Inferior parietal cortex (tissue), 1 donor: ENCODE results near the gene TIMD4.
"Not testable (repeated sequence)": the region's sequence is repeated elsewhere in the genome, so short reads cannot be mapped to it uniquely, and the experiment has no call there.

Source experiments
- DNase-seq: peaks from one replicate; pipeline ENCODE4 v3.0.0-alpha.2; 2016; ENCODE audit errors: extremely low spot score

Gene TIMD4

DNA sequence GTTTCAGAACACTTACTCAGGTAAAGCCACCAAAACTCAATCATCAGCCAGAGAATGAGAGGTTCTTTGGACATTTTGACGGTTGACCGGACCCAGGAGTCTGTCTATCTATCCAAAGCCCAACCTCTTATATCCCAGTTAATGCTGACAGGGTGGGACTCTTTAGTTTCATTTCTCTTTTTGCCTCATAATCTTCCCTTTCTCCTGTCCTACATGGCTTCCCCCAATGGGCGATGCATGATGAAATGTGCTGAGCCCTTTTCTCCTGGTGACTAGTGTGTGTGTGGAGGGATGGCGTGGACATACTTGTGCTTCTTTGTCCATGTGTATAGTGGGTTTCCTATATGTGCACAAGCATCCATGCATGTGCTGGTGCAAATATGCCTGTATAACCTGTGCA is at the start of gene TIMD4:
Gene TIMD4 (minus strand): TSS at position 102 of the 400 bp plus-strand sequence. CDS start 28 bp downstream, at position 74.
- DNase-seq, result no peak

DNA sequence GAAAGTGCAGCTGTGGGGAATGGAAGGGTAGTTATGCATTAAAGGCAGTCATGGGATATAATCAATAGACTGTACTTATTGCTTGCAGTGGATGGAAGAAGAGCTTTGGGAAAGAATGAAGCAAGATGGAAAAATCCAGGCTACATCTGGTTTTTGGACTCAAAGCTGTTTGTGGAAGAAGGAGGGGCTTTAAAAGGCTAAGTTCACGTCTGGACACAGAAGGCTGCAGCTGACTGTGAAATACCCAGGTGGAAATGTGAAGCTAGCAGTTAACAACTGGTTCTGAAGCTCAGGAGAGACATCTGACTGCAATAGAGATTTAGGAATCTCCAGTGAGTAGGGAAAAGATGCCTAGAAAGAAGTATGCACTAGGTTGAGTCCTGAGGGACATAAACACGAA is 43.2 kb upstream of the TIMD4 start:
- no peak for DNase-seq

DNA sequence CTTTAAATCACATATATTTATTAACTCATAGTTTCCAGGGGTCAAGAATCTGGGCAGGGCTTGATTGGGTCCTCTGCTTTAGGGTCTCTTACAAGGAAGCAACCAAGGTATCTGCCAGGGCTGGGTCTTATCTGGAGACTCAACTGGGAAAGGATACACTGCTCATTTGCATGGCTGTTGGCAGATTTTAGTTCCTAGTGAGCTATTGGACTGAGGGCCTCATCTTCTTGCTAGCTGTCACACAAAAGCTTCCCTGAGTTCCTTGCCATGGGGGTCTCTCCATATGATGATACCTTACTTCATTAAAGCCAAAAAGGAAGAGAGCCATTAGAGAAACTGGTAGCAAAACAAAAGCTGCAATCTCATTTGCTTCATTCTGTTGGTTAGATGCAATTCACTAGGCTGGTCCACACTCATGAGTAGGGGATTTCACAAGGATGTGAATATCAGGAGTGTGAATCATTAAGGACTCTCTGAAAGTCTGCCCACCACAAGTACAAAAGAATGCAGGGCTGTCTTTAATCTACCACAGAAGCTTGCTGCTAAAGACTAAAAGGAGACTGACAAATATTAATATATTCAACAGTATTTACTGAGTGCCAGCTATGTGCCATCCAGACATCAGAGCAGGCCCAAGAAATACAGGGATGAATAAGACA is 42.0 kb upstream of the TIMD4 start:
- DNase-seq, result no peak

DNA sequence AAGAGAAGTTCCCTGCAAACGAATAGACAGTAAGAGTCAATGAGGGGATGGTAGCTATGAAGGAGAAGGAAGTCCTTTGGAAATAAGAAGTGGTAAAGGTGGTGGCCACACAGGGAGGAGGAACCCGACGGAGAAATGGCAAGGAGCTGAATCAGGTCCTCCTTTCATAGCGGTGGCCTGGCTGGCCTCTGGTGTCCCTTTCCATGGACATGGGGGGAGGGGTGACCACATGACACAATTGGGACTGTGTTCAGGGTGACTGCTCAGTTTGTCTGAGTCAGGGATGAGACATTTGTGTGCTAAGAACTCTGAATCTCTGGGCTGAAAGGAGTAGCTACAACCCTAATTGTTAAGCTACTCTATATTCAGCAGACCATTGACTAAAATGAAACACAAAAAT is 28.7 kb upstream of the TIMD4 start:
- DNase-seq, result no peak

DNA sequence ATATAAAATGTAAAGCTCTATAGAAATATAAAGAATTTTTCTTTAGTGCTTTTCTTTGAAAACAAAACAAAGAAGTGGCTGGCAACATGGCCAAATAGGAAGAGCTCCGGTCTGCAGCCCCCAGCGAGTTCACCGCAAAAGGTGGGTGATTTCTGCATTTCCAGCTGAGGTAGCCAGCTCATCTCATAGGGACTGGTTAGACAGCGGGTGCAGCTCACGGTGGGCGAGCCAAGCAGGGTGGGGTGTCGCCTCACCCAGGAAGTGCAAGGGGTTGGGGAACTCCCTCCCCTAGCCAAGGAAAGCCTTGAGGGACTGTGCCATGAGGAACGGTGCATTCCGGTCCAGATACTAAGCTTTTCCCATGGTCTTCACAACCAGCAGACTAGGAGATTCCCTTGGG is 21.0 kb upstream of the TIMD4 start:
- DNase-seq, result no peak

DNA sequence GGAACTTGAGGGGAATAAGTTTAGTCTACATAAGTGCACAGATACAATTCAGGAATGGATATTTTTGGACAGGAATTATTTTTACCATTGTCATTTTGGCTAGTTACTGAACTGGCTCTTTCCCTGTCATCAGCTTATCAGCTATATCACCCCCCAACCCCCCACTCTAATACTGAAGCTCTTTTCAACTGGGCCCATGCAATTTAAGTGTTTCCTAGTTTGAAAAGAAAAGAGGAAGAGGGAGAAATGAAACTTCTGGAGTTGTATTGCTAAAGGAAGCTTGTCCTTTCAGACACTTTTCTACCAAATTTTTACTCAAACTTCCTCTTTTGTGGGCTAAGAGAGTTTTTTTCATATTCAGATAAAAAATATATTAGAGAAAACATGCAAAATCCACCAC is 18.5 kb upstream of the TIMD4 start:
- no peak for DNase-seq

DNA sequence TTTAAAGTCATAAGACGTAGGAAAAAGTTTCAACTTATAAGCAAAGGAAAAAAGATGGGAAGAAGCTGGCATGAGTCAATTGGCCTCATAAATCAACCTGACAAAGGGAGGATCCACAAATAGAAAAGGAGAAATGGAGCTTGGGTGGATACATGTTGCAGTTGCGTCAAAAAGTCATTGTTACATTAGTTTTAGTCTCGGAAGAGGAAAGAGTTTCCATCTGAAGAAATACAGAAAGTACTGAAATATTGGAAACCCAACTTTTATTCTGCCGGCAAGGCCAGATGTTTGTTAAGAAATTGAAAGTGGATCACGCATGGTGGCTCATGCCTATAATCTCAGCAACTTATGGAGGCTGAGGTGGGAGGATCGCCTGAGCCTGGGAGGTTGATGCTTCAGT is 11.3 kb upstream of the TIMD4 start:
- no peak for DNase-seq

DNA sequence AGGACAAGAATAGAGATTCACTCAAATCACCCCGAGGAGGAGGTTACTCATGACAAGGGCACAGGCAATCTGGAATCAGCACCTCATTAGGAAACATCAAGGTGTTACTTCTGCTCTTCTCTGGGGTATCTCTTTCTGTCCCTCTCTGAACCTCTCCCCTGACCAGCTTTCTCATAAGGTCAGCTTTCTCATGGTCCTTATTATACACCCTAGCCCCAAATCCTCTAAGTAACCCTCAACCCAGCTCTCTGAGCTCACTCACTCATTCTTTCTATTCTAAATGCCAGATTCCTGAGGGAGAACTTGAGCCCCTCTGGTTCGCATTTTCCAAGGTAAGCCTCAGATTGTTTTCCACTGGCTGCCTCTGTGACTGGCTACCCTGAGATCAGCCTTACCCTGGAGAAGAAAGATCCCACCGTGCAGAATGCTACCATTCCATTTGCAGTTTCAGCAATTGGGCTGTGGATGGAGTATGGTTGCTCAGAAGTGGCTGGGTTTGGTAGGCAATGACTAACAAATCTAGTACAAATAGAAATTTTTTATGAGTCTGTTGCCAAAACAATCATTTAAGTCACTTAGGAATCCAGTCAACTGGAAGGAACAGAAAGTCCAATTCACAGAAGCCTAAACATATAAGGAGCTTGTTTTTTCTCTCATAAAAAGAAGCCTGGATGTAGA is 9.0 kb upstream of the TIMD4 start:
- DNase-seq, result no peak

DNA sequence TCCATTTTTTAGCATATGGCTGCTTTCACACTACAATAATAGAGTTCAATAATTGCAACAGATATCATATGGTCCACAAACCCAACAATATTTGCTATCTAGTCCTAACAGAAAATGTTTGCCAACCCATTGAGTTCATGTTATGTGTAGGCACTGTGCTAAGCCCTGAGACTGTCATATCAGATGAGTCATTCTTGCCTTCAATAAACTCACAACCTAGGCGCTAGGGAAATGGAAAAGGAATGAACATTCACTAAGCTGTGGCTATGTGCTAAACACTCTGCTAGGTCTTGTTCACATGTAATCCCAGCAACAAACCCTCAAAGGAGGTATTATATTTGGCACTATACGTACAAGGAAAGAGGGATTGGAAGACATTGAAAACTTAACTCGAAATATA is 8.4 kb upstream of the TIMD4 start:
- DNase-seq, result no peak

DNA sequence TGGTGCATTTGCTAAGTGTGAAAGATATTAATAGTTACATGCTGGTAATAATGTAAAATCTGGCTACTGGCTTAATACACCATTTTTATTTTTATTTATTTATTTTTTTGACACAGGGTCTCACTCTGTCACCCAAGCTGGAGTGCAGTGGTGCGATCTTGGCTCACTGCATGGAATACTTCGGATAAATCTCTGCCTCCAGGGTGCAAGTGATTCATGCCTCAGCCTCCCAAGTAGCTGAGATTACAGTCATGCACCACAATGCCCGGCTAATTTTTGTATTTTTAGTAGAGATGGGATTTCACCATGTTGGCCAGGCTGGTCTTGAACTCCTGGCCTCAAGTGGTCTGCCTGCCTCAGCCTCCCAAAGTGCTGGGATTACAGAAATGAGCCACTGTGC is 4.4 kb upstream of the TIMD4 start:
- not testable (repeated sequence) for DNase-seq

DNA sequence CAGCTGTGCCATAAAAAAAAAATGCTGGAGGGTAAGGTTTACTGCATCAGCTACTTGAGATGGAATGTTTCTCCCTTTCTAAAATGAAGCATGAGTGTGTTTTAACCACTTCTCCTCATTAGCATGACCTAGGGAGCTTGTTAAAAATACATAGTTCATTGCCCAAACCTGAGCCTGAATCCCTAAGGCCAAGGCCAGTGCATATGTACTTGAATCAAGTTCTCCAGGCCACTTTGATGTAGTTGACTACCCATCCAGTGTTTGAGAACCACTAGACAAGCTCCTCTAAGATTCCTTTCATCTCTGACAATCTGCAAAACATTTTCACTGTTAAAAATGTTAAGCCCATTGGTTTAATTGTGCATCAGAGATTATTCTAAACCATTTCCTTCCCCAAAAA is 6.7 kb downstream of the TIMD4 start:
- no peak for DNase-seq

DNA sequence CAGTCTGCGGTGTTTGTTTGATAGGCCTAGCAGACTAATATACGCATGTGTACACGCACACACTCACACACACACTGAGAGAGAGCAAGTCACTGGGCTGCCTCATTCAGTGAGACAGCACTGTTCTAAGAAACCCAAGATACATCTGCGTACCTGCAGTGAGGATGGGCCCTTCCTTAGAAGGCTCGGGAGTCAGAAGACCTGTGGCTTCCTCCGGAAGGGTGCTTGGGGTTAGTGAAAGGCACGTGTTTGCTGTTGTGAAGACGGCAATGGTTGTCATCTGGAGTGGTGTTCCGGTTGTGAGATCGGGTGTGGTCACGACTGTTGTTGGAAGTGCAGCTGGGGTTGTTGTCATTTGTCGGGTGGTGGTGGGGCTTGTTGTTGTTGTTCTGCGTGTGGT is 11.7 kb downstream of the TIMD4 start:
- no peak for DNase-seq

DNA sequence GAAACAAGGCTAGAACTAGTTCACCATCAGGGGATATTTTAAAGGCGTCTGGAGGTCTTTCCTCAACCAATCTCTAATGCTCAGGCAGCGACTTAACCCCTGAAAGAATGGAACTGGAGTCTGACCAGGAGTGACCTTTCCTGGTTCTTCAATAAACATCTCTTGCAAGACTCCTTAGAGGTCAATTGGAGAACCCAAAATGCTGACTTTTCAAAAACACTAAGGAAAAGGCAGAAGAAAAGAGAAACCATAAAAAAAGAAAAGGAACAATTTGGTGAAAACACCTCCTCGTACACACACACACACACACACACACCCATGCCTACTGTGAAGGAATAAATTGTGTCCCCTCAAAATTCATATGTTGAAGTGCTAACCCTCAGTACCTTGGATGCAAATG is 12.3 kb downstream of the TIMD4 start:
- DNase-seq, result no peak

DNA sequence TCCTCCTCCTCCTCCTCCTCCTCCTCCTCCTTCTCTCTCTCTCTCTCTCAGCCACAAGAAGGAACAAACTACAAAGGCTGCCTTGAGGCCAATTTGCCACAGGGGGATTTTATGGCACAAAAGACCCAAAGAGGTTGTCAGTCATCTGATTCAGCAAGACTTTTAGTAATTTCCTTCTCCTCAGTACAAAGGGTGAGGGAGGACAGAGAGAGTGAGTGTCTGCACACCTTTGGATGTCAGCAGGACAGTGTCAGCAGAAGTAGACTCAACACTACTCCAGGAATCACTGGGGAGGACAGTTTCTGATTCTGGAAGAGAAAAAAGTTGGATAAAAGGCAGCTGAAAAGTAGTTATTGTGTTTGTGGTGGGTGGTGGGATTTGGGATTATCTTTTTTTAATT is 13.6 kb downstream of the TIMD4 start:
- DNase-seq, result no peak

DNA sequence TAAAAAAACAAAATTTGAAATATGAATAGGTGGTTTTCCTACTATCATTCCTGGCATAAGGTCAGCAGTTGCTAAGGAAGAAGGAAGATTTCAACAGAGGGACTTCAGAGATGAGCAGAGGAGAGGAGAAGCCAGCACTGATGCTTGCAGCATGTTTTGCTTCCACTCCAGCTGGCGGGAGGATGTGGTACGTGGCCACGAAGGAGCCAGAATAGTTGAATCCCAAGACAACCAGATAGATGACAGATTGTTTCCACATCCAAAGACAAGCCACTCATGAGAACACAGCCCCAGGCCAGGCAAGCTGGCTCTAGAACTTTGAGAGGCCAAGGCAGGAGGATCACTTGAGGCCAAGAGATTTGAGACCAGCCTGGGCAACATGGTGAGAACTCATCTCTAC is 15.1 kb downstream of the TIMD4 start:
- no peak for DNase-seq

DNA sequence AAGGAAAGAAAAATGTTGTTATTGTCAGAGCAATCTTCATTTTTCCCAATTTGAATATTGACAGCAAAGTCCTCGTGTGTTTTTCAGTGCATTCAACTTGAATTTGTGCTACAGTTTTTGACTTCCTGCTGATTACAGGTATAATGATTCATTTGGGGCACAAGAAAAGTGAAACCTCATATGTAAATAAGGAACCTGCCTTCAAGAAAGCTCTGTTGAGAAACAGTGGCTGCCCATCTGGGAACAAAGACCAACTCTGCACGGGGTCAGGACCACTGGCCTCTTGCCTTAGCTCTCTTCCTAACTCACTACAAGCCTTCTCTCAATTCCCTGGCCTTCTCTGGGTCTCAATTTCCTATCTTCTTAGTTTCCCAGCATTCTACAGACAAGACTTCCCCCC is 21.0 kb downstream of the TIMD4 start:
- no peak for DNase-seq

DNA sequence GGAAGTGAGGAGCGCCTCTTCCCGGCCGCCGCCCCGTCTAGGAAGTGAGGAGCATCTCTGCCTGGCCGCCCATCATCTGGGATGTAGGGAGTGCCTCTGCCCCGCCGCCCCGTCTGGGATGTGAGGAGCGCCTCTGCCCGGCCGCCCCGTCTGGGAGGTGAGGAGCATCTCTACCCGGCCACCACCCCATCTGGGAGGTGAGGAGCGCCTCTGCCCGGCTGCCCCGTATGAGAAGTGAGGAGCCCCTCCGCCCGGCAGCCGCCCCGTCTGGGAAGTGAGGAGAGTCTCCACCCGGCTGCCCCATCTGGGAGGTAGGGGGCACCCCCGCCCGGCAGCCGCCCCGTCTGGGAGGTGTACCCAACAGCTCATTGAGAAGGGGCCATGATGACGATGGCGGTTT is 22.6 kb downstream of the TIMD4 start:
- DNase-seq, result not testable (repeated sequence)

DNA sequence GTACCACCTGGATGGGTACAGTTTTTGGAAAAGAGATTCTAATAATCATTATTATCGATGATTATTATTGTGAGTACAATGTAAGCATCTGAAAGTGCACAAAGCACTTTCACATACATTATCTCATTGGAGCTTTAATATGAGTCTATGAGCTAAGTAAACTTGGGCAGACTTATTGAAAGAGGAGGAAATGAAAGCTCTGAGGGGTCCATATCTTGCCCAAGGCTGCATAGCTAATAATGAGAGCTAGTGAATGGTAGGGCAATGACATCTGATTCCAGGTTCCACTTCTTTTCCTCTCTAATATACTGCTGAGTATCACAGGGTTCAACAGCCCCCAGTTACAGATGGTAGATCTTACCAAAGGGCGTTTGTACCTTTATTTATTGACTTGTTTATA is 26.1 kb downstream of the TIMD4 start:
- DNase-seq, result no peak

DNA sequence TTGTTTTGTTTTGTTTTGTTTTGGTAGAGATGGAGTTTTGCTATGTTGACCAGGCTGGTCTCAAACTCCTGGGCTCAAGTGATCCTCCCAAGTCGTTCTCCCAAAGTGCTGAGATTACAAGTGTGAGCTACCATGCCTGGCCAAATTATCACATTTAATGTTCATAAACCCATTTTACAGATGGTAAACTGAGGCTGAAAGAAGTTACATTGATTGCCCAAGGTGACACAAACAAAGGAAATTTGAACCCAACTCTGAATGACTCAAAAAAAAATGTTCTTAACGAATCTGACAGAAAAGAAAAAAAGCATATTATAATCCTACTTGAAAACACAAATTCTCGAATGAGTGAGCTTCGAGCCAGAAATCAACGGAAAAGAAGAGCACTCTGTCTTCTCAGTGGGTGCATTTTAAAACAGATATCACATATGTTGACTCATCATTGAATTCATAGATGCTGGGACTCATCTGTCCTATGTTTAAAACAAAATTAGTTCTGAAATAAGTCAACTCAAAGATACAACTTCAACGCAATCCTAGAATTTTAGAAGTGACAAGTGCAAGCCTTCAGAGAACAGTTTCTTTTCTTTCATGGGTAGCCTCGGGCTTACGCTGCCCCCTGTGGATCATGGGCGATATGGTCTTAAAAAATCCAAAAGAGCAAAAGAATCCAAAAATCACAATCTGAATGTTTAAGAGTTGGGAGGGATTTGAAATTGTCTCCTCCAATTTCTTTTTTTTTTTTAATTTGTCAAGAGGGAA is 28.4 kb downstream of the TIMD4 start:
- DNase-seq, result peak; percentile 62

DNA sequence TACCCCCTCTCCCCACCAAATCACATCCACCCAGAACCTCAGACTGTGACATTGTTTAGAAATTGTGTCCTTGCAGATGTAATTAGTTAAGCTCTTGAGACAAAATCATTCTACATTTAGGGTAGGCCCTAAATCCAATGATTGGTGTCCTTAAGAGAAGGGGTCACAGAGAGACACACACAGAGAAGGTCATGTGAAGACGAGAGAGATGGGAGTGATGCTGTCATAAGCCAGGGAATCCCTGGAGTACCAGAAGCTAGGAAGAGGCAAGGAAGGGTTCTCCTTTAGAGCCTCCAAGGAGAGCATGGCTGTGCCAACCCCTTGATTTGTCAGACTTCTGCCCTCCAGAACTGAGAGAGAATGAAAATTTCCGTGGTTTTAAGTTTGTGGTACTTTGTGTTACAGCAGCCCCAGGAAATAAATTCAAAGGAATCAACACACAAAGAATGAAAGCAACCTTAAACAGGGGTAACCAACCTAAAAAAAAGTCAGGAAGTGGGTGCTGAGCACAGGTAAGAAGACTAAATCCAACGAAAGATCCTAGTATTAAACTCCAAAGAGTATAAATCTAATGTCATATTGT is 33.6 kb downstream of the TIMD4 start:
- no peak for DNase-seq

DNA sequence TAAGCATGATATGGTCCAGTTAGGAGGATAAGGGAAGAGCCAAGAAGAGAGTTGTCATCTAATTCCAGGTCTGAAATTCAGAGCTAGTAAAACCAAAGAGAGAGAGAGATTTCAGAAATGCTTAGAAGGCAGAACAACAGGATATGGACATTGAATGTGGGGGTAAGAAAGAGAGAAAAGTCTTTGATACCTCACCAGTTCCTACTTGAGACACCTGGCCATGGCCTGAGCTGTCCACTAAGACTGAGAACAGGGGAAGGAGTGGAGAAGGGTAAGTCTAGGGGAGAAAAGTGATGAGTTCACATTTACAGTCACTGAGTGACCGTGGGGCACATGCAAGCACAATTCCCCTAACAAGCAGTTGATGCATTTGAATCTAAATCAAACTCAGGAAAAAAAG is 35.5 kb downstream of the TIMD4 start:
- no peak for DNase-seq

DNA sequence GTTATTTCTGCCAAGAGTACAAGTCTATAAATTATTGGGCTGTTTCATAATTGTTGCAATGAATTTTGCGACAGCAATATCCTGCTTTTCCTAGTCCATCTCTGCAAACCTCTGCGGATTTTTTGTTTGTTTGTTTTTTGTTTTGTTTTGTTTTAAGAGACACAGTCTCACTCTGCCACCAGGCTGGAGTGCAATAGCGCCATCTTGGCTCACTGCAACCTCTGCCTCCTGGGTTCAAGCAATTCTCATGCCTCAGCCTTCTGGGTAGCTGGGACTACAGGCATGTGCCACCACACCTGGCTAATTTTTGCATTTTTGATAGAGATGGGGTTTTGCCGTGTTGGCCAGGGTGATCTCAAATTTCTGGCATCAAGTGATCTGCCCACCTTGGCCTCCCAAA is 37.3 kb downstream of the TIMD4 start:
- not testable (repeated sequence) for DNase-seq
